SIG-M5 treated with dmso at 0.1 percent for 504 hours (cell line): ENCODE data around the gene SHANK3.

Experiments
- DNase-seq: peaks from one replicate; lab custom pipeline; 2025; ENCODE audit not compliant: unreplicated experiment; lab: John Stamatoyannopoulos, UW

Gene SHANK3

GRCh38 chr22:50711446-50712340 is 39.1 kb downstream of the SHANK3 start:
- DNase-seq = no peak

DNA sequence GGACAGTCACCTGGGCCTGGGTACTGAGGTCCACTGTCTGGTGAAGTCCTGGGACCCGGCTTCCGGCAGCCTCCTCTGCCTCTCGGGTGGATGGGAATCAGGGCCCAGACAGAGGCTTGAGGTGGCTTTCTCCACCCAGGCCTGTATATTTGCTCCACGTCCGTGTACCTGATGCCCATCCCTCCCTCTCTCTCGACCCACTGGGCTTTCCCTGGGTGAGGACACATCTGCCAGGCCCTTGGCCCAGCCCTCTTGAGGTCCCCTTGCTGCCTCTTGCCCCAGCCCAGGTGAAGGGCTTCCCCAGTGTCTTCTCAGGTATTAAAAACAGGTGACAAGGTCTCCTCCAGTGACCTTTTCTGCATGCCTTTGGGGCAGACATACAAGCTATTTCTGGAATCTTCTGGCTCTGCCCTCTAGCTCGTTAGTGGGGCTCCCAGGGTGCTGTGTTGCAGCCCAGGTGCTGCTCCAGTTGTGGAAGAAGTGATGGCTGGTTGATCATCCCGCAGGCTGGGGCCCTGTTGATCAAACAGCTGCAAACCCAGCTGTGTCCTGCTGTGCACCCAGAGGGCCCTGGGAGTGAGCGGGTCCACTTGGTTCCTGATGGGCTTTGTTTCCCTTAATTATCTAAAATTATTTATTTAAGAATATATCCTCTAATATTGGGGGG is 39.9 kb downstream of the SHANK3 start:
- no peak for DNase-seq

DNA sequence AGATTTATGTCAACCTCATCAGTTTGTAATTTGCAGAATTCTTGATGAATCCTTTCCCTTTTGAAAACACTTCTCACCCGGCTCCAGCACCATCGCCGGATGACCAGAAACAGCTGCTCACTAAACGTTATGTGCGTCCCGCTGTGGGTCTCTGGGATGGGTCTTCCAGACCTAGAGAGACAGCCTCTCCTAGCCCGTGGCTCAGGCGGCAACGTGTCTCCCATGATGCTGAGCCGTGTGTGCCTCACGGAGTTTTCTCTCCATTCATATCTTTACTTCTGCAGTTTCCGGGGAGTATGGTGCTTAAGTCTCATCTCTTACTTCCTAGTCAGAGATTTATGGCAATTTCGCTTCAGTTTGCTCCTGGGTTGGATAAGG is 40.4 kb downstream of the SHANK3 start:
- no peak for DNase-seq

- no peak for DNase-seq
These were observed 41.0 kb downstream of the SHANK3 start for GRCh38 chr22:50713571-50714056.

DNA sequence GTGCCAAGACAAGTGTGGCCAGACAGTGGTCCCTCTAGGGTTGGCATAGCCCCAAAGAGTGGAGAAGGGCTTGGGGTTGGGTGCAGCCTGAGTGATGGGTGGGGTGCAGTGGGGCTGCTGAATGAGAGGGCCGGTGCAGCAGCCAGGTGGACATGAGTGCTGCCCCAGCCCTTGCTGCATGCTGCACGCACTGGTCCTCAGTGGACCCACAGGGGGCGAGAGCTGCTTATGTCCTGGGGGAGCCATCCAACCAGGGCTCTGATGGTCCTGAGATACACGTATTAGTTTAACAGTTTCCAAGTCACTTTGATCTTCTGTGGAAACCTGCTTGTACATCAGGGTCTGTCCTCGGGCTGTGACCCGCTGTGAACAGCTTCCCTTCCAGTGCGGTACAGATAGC is 41.5 kb downstream of the SHANK3 start:
- DNase-seq = no peak

DNA sequence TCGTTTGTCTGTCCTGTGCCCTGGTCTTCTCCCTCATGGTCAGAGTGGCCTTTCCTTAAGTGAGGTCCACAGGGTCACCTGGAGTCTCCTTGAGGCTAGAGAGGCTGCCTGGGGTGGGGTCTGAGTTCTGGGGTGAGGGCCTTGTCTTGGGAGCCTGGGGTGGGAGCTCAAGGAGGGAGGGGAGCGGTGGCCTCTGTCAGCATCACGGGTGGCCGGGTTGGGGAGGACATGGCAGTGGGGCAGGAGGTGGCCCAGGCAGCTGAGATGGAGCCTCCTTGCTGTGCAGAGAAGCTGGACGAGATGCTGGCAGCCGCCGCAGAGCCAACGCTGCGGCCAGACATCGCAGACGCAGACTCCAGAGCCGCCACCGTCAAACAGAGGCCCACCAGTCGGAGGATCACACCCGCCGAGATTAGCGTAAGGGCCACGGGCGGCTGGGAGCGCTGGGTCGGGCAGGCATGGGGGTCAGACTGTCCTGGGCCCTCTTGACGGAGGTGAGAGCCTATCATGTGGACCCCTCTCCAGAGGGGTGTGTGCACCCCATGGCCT is 42.1 kb downstream of the SHANK3 start:
- DNase-seq = no peak

DNA sequence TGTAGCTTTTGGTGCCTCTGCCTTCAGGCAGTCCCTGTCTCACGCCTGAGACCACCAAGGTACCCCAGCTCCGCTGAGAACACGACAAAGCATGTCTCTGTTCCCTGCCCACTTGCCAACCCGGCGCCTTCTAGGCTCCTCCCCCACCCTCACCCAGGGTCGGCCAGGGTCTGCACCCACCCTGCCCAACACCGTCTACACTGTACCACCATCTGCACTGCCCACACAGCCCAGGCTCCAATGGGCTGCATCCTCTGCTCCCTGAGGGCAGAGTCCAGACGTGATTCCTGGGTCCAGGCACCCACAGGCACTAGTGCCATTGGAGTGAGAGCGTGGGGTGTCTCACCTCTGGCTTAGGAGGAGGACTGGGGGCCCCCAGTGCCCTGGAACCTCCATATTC is 42.6 kb downstream of the SHANK3 start:
- no peak for DNase-seq

DNA sequence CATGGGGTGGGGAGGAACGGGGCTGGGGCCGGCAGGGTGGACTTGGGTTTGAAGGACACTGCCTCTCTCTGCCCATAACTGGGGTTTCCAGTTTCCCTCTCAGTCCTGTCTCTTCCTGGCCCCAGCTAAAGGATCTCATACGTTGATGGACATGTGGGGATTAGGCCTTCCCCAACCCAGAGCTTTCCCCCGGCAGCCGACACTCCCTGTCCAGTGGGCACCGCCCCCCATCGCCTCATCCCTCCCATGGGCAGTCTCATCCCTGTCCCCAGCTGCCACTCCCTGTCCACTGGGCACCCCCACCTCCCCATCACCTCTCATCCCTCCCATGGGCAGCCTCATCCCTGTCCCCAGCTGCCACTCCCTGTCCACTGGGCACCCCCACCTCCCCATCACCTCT is 43.2 kb downstream of the SHANK3 start:
- DNase-seq = no peak

- no peak for DNase-seq
These were observed 43.8 kb downstream of the SHANK3 start for GRCh38 chr22:50716290-50717024.

DNA sequence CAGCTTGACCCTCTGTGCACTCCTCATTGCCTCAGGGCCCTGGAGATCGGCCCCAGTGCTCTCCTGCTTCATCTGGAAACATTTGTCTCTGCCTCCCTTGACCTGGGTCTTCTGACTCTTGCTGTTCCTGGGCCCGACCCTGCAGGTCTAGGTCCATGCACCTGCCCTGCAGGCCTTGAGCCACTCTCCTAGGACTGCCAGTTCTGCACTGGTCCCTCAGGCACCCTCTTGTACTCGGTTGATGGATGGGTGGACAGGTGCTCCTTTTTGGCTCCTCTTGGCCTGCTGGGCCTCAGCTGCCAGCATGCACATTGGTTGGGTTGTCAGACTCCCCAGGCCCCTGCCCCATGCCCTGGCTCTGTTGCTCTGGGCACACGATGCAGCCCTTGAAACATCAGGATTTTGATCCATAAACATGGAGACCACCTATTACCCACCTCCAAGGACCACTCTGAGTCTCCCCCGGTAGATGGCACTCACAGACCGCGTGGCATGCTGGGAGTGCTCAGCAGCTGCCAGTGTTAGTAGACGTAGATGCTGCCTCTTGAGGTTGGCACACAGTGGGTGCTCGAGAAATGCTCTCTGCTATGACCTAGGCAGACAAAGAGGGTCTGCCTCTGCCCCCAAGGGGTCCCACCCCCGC is 45.2 kb downstream of the SHANK3 start:
- no peak for DNase-seq

DNA sequence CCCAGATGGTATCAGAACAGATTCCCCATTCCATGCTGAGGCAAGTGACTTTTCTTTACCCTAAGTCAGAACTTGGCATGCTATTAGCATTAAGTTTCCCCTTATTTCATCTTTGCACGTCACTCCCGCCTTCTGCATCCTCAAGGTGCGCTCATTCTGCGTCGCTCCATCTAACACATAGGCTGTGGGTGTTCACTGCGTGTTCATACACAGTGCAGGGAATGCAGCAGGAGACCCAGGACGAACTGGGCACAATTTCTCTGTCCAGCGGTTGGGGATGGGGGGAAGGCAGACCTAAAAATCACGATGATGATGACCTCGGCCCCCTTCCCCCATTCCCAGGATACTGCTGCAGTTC is 45.7 kb downstream of the SHANK3 start:
- no peak for DNase-seq

DNA sequence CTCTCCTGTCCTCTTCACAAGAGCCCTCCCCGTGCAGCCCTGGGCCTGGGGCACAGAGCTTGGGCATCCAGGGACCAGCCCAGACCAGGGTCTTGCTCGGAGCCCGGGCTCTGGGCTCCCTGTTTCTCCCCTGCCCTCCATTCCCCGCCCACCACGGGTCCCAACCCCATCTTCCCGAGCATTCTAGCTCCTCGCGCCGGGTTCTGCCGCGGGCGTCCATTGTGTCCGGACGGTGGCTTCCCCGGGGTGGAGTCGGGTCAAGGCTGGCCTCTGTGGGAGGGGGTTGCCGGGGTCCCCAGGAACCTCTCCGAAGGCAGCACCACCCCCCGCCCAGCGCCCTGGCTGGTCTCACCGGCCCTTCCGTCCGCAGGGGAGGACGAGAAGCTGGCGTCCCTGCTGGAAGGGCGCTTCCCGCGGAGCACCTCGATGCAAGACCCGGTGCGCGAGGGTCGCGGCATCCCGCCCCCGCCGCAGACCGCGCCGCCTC is 47.2 kb downstream of the SHANK3 start:
- no peak for DNase-seq

- DNase-seq = no peak
These were observed 48.0 kb downstream of the SHANK3 start for GRCh38 chr22:50720301-50721256.

DNA sequence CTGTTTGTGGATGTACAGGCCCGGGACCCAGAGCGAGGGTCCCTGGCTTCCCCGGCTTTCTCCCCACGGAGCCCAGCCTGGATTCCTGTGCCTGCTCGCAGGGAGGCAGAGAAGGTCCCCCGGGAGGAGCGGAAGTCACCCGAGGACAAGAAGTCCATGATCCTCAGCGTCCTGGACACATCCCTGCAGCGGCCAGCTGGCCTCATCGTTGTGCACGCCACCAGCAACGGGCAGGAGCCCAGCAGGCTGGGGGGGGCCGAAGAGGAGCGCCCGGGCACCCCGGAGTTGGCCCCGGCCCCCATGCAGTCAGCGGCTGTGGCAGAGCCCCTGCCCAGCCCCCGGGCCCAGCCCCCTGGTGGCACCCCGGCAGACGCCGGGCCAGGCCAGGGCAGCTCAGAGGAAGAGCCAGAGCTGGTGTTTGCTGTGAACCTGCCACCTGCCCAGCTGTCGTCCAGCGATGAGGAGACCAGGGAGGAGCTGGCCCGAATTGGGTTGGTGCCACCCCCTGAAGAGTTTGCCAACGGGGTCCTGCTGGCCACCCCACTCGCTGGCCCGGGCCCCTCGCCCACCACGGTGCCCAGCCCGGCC is 48.7 kb downstream of the SHANK3 start:
- DNase-seq = no peak

- DNase-seq = no peak
These were observed 49.6 kb downstream of the SHANK3 start for GRCh38 chr22:50722048-50722701.
